ENCODE data around the gene URAD.

URAD gene

GRCh38 chr13:28000567-28000966 is 12.1 kb upstream of the URAD start:
- no peak for DNase-seq (ENCODE audit: low read depth in 2 of 2)

- no peak for DNase-seq (ENCODE audit: low read depth in 2 of 2)
Observed at GRCh38 chr13:27997904-27998522, 9.5 kb upstream of the URAD start.

GRCh38 chr13:27991881-27992280 is 3.4 kb upstream of the URAD start:
- no peak for DNase-seq (ENCODE audit: low read depth in 2 of 2)

- DNase-seq (ENCODE audit: low read depth in 2 of 2) = no peak
Observed at GRCh38 chr13:27985600-27985999, 2.9 kb downstream of the URAD start.

GRCh38 chr13:27982361-27982760 is 6.1 kb downstream of the URAD start:
- DNase-seq (ENCODE audit: low read depth in 2 of 2) = no peak

GRCh38 chr13:27981006-27981708 is 7.3 kb downstream of the URAD start:
- no peak for DNase-seq (ENCODE audit: low read depth in 2 of 2)

GRCh38 chr13:27980280-27980998 is 8.1 kb downstream of the URAD start:
- DNase-seq (ENCODE audit: low read depth in 2 of 2) = no peak

GRCh38 chr13:27979765-27980279 is 8.7 kb downstream of the URAD start:
- DNase-seq (ENCODE audit: low read depth in 2 of 2) = no peak

GRCh38 chr13:27979001-27979643 is 9.4 kb downstream of the URAD start:
- DNase-seq (ENCODE audit: low read depth in 2 of 2) = no peak

GRCh38 chr13:27978301-27978968 is 10.1 kb downstream of the URAD start:
- DNase-seq (ENCODE audit: low read depth in 2 of 2) = no peak

GRCh38 chr13:27977476-27978300 is 10.8 kb downstream of the URAD start:
- DNase-seq (ENCODE audit: low read depth in 2 of 2) = no peak

- no peak for DNase-seq (ENCODE audit: low read depth in 2 of 2)
Observed at GRCh38 chr13:27976362-27977091, 12.0 kb downstream of the URAD start.

- no peak for DNase-seq (ENCODE audit: low read depth in 2 of 2)
Observed at GRCh38 chr13:27975564-27976361, 12.7 kb downstream of the URAD start.

- no peak for DNase-seq (ENCODE audit: low read depth in 2 of 2)
Observed at GRCh38 chr13:27973961-27974662, 14.4 kb downstream of the URAD start.

GRCh38 chr13:27973291-27973690 is 15.2 kb downstream of the URAD start:
- no peak for DNase-seq (ENCODE audit: low read depth in 2 of 2)

- no peak for DNase-seq (ENCODE audit: low read depth in 2 of 2)
Observed at GRCh38 chr13:27972478-27972820, 16.0 kb downstream of the URAD start.

- DNase-seq (ENCODE audit: low read depth in 2 of 2) = no peak
Observed at GRCh38 chr13:27971776-27972477, 16.6 kb downstream of the URAD start.

- no peak for DNase-seq (ENCODE audit: low read depth in 2 of 2)
Observed at GRCh38 chr13:27971236-27971645, 17.3 kb downstream of the URAD start.
